MM.1S (cell line): ENCODE results near the gene PADI3.

ENCODE experiments used
- DNase-seq: peaks from one replicate; pipeline ENCODE4 v3.0.0-alpha.2; 2015
- H2AFZ ChIP-seq: fragments of 300-600 bp; sonication (generic); 2 replicates; pipeline ENCODE4 v1.6.0; 2016; ENCODE audit warnings: antibody characterized with exemption, low read length
- H3F3A ChIP-seq: fragments of 300-600 bp; sonication (generic); 2 replicates; pipeline ENCODE4 v1.6.1; 2016; ENCODE audit warnings: mild to moderate bottlenecking, antibody characterized with exemption, low read length, moderate library complexity, mixed read lengths; ENCODE audit not compliant: insufficient read depth
- H3K27ac ChIP-seq: fragments of 300-600 bp; sonication (generic); 2 replicates; pipeline ENCODE4 v1.5.1; 2016; ENCODE audit warnings: mild to moderate bottlenecking, low read length
- H3K27me3 ChIP-seq: fragments of 300-600 bp; sonication (generic); replicated peaks from 2 replicates; pipeline ENCODE4 v1.6.0; 2016; ENCODE audit warnings: low read length; ENCODE audit not compliant: insufficient read depth
- H3K36me3 ChIP-seq: fragments of 300-600 bp; sonication (generic); replicated peaks from 2 replicates; pipeline ENCODE4 v1.6.1; 2016; ENCODE audit warnings: mild to moderate bottlenecking, low read length, mixed read lengths; ENCODE audit not compliant: insufficient read depth
- H3K4me1 ChIP-seq: fragments of 300-600 bp; sonication (generic); 2 replicates; pipeline ENCODE4 v1.6.1; 2016; ENCODE audit warnings: low read length, mixed read lengths
- H3K4me2 ChIP-seq: fragments of 300-600 bp; sonication (generic); 2 replicates; pipeline ENCODE4 v1.6.0; 2016; ENCODE audit warnings: low read depth, low read length
- H3K4me3 ChIP-seq: fragments of 300-600 bp; sonication (generic); 2 replicates; pipeline ENCODE4 v1.5.1; 2016; ENCODE audit warnings: low read length, mixed read lengths
- H3K79me2 ChIP-seq: fragments of 300-600 bp; sonication (generic); 2 replicates; pipeline ENCODE4 v1.6.1; 2016; ENCODE audit warnings: mixed run types, low read length, mixed read lengths
- H3K9ac ChIP-seq: fragments of 300-600 bp; sonication (generic); 2 replicates; pipeline ENCODE4 v1.6.1; 2016; ENCODE audit warnings: low read length, mixed read lengths
- H3K9me2 ChIP-seq: fragments of 300-600 bp; sonication (generic); replicated peaks from 2 replicates; pipeline ENCODE4 v1.6.1; 2016; ENCODE audit warnings: mild to moderate bottlenecking, low read length, mixed read lengths; ENCODE audit not compliant: insufficient read depth
- H3K9me3 ChIP-seq: fragments of 300-600 bp; sonication (generic); replicated peaks from 2 replicates; pipeline ENCODE4 v1.6.1; 2016; ENCODE audit warnings: mild to moderate bottlenecking, low read length, mixed read lengths; ENCODE audit not compliant: insufficient read depth
- H4K20me1 ChIP-seq: fragments of 300-600 bp; sonication (generic); 2 replicates; pipeline ENCODE4 v1.6.1; 2016; ENCODE audit warnings: mild to moderate bottlenecking, low read length, moderate library complexity, mixed read lengths; ENCODE audit not compliant: insufficient read depth
- CTCF ChIP-seq: fragments of 300-600 bp; sonication (generic); IDR thresholded peaks from 2 replicates; pipeline ENCODE4 v1.5.1; 2016; ENCODE audit warnings: antibody characterized with exemption, low read length, mixed read lengths
- EZH2 ChIP-seq: fragments of 300-600 bp; sonication (generic); optimal IDR thresholded peaks from 2 replicates; pipeline ENCODE3; 2017; ENCODE audit warnings: low read depth, mild to moderate bottlenecking, antibody characterized with exemption, low read length, mixed read lengths
- EZH2phosphoT487 ChIP-seq: fragments of 300-600 bp; sonication (generic); IDR thresholded peaks from 2 replicates; pipeline ENCODE4 v1.6.1; 2018; ENCODE audit warnings: antibody characterized with exemption, low read length

Gene PADI3

GRCh38 chr1:17246971-17247370 lies 1.9 kb upstream of the PADI3 start:
- Histone ChIP-seq H3K9ac (no peak overlapping the region), H3K27ac (no peak overlapping the region), H3K27me3 (peaks cover 97% of the 10 kb centered on the region), H3K4me3 (no peak overlapping the region), H3K9me2 (no peaks in the 10 kb centered on the region), H3K36me3 (no peaks in the 10 kb centered on the region), H3F3A (no peaks in the 10 kb centered on the region), H3K4me1 (no peaks in the 10 kb centered on the region), H3K9me3 (no peaks in the 10 kb centered on the region), H3K79me2 (no peaks in the 10 kb centered on the region), H3K4me2 (no peak overlapping the region), H4K20me1 (no peaks in the 10 kb centered on the region), H2AFZ (no peak overlapping the region)
- no peak for TF ChIP-seq CTCF
- no peak for TF ChIP-seq EZH2phosphoT487
- TF ChIP-seq EZH2: no peak
- no peak for DNase-seq

- Histone ChIP-seq H3K9ac (no peak overlapping the region), H3K9me2 (no peaks in the 10 kb centered on the region), H3K79me2 (no peaks in the 10 kb centered on the region), H3K9me3 (no peaks in the 10 kb centered on the region), H3K4me3 (no peak overlapping the region), H3K4me2 (no peak overlapping the region), H2AFZ (no peak overlapping the region), H3K27ac (no peak overlapping the region), H4K20me1 (no peaks in the 10 kb centered on the region), H3K27me3 (peaks cover 95% of the 10 kb centered on the region), H3F3A (no peaks in the 10 kb centered on the region), H3K36me3 (no peaks in the 10 kb centered on the region), H3K4me1 (no peaks in the 10 kb centered on the region)
- TF ChIP-seq CTCF (no peak), EZH2 (no peak), EZH2phosphoT487 (no peak)
- no peak for DNase-seq
These were observed 1.7 kb downstream of the PADI3 start for GRCh38 chr1:17250601-17251000.

DNA sequence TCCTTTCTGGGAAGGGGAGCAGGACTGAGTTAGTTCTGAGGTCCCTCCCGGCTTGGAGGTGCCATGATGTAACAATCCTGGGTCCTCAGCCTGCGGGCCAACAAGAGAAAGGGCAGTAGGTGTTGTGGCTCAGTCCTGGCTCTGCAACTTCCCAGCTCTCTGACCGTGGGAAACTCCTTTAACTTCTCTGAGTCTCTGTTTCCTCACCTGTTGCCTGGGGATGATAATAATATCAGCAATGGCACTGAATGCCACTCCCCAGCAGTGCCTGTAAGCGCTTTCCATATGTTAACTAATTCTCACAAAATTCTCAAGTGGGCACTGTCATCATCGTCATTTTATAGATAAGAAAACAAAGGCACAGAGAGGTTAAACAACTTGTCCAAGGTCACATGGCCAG lies 2.3 kb downstream of the PADI3 start:
- Histone ChIP-seq H3K9me3 (no peaks in the 10 kb centered on the region), H3K27me3 (peaks cover 95% of the 10 kb centered on the region), H3K9me2 (no peaks in the 10 kb centered on the region), H3K4me3 (no peak overlapping the region), H3K27ac (no peak overlapping the region), H3K79me2 (no peaks in the 10 kb centered on the region), H2AFZ (no peak overlapping the region), H3K4me2 (no peak overlapping the region), H3F3A (no peaks in the 10 kb centered on the region), H3K36me3 (no peaks in the 10 kb centered on the region), H3K4me1 (no peaks in the 10 kb centered on the region), H4K20me1 (no peaks in the 10 kb centered on the region), H3K9ac (no peak overlapping the region)
- no peak for TF ChIP-seq EZH2phosphoT487
- no peak for TF ChIP-seq EZH2
- TF ChIP-seq CTCF: no peak
- DNase-seq: no peak
